ENCODE measurements around the gene LAMA3.
A peak's percentile ranks its signal among the peaks of the same experiment; 100 is the strongest.

The LAMA3 gene

GRCh38 chr18:23861805-23862470 lies 172.7 kb downstream of the LAMA3 start:
- TF ChIP-seq CTCF (IDR thresholded peaks at IDR 0.05; ENCODE audit: low read depth, low read length), result no peak
- no peak overlapping the region for H3K4me3 ChIP-seq (replicated peaks in 1 of 2; ENCODE audit: low read depth in 2 of 2, low read length in 2 of 2)
- peak; percentile 68 to 77 for DNase-seq (ENCODE audit: low read depth in 2 of 2)

- no peak for TF ChIP-seq CTCF (IDR thresholded peaks at IDR 0.05; ENCODE audit: low read depth, low read length)
- H3K4me3 ChIP-seq (replicated peaks in 1 of 2; ENCODE audit: low read depth in 2 of 2, low read length in 2 of 2), result no peak overlapping the region
Observed at GRCh38 chr18:23864624-23865023, 175.4 kb downstream of the LAMA3 start.

GRCh38 chr18:23867006-23867405 lies 177.8 kb downstream of the LAMA3 start:
- DNase-seq (ENCODE audit: low read depth in 2 of 2), result no peak
- no peak for TF ChIP-seq CTCF (IDR thresholded peaks at IDR 0.05; ENCODE audit: low read depth, low read length)
- no peak overlapping the region for H3K4me3 ChIP-seq (replicated peaks in 1 of 2; ENCODE audit: low read depth in 2 of 2, low read length in 2 of 2)

More at GRCh38 chr18:23864624-23865023, 175.4 kb downstream of the LAMA3 start:
- no peak for DNase-seq (ENCODE audit: low read depth in 2 of 2)

- H3K4me3 ChIP-seq (replicated peaks in 1 of 2; ENCODE audit: low read depth in 2 of 2, low read length in 2 of 2), result no peak overlapping the region
- DNase-seq (ENCODE audit: low read depth in 2 of 2), result no peak
- no peak for TF ChIP-seq CTCF (IDR thresholded peaks at IDR 0.05; ENCODE audit: low read depth, low read length)
Observed at GRCh38 chr18:23868136-23868785, 179.0 kb downstream of the LAMA3 start.

GRCh38 chr18:23870676-23871380 lies 181.6 kb downstream of the LAMA3 start:
- no peak for TF ChIP-seq CTCF (IDR thresholded peaks at IDR 0.05; ENCODE audit: low read depth, low read length)
- no peak for DNase-seq (ENCODE audit: low read depth in 2 of 2)
- no peak overlapping the region for H3K4me3 ChIP-seq (replicated peaks in 1 of 2; ENCODE audit: low read depth in 2 of 2, low read length in 2 of 2)

GRCh38 chr18:23871410-23871809 lies 182.2 kb downstream of the LAMA3 start:
- peak; percentile 29 to 45 for DNase-seq (ENCODE audit: low read depth in 2 of 2)
- no peak for TF ChIP-seq CTCF (IDR thresholded peaks at IDR 0.05; ENCODE audit: low read depth, low read length)
- no peak overlapping the region for H3K4me3 ChIP-seq (replicated peaks in 1 of 2; ENCODE audit: low read depth in 2 of 2, low read length in 2 of 2)
